OCI-LY7 (cell line): ENCODE results near the gene SLC26A6.

ENCODE experiments used
- EZH2phosphoT487 ChIP-seq: fragments of 200-600 bp; sonication (generic); IDR thresholded peaks from 2 replicates; pipeline ENCODE4 v1.6.1; 2018; ENCODE audit warnings: low read depth, borderline replicate concordance, mild to moderate bottlenecking, mixed run types, antibody characterized with exemption, low read length, moderate library complexity, mixed read lengths
- TF ChIP-seq, protein P1 (sequence below): fragments of 200-600 bp; sonication (generic); conservative IDR thresholded peaks from 2 replicates; pipeline ENCODE4 v1.5.1; 2014; ENCODE audit warnings: mild to moderate bottlenecking, antibody characterized with exemption, low read length, moderate library complexity, mixed read lengths

DNA sequence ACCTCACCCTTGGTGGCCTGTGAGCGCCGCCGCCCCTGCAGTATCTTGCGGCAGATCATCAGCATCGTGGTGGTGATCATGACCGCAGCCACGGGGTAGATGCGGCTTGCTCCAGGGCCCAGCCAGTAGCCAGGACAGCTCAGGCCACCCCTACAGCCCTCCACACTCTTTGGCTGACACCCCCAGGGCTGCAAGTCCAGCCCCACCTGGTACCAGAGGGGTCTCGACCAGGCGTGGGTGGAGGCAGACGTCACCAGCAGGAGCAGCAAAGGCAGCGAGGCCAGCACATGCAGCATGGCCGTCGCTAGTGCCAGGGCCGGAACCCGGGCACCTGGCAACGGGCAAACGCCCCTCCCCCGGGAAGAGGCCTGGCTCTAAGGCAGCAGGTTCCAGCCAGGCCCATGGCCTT, 13.8 kb downstream of the SLC26A6 start, which contains the start of gene TMEM89:
- TF ChIP-seq, protein P1, sequence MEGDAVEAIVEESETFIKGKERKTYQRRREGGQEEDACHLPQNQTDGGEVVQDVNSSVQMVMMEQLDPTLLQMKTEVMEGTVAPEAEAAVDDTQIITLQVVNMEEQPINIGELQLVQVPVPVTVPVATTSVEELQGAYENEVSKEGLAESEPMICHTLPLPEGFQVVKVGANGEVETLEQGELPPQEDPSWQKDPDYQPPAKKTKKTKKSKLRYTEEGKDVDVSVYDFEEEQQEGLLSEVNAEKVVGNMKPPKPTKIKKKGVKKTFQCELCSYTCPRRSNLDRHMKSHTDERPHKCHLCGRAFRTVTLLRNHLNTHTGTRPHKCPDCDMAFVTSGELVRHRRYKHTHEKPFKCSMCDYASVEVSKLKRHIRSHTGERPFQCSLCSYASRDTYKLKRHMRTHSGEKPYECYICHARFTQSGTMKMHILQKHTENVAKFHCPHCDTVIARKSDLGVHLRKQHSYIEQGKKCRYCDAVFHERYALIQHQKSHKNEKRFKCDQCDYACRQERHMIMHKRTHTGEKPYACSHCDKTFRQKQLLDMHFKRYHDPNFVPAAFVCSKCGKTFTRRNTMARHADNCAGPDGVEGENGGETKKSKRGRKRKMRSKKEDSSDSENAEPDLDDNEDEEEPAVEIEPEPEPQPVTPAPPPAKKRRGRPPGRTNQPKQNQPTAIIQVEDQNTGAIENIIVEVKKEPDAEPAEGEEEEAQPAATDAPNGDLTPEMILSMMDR, result no peak
- TF ChIP-seq EZH2phosphoT487, result no peak
